ENCODE measurements around the gene TMEM53. TPM values are rescaled to one million over a fixed set of nuclear protein-coding genes. Genes with fewer than 3 reads are reported as not detected.
A peak's percentile ranks its signal among the peaks of the same experiment; 100 is the strongest.

The TMEM53 gene
- total RNA-seq, 2 donors from 2014 or later: 3.9 to 12.9 TPM

- H3K27ac ChIP-seq: peak overlapping the region; percentile 88 to 94
- no peaks in the 10 kb centered on the region for H3K27me3 ChIP-seq (replicated peaks; ENCODE audit: insufficient read depth)
- peaks cover 24 to 37% of the 10 kb centered on the region in 2 donors for H3K4me1 ChIP-seq (ENCODE audit: control insufficient read depth in 1 of 2, low read depth in 2 of 2)
- H3K9me3 ChIP-seq: no peaks in the 10 kb centered on the region
- H3K36me3 ChIP-seq: peaks cover 27% of the 10 kb centered on the region
- ATAC-seq (ENCODE audit: insufficient number of reproducible peaks, low FRiP score, low read depth) (no peak), DNase-seq (ENCODE audit: low spot score) (no peak)
- H3K4me3 ChIP-seq: peak overlapping the region; percentile 52
- TF ChIP-seq CTCF (IDR thresholded peaks at IDR 0.05): no peak
Observed at GRCh38 chr1:44646261-44647110, 27.8 kb downstream of the TMEM53 start.

GRCh38 chr1:44645476-44646244, 28.6 kb downstream of the TMEM53 start:
- Histone ChIP-seq H3K27ac (peak overlapping the region; percentile 88 to 94), H3K9me3 (no peaks in the 10 kb centered on the region), H3K36me3 (peaks cover 28% of the 10 kb centered on the region), H3K4me3 (peak overlapping the region; percentile 52), H3K27me3 (replicated peaks; ENCODE audit: insufficient read depth) (no peaks in the 10 kb centered on the region), H3K4me1 (ENCODE audit: control insufficient read depth in 1 of 2, low read depth in 2 of 2) (peaks cover 24 to 37% of the 10 kb centered on the region in 2 donors)
- ATAC-seq (ENCODE audit: insufficient number of reproducible peaks, low FRiP score, low read depth): peak; percentile 72
- no peak for TF ChIP-seq CTCF (IDR thresholded peaks at IDR 0.05)
- peak; percentile 38 for DNase-seq (ENCODE audit: low spot score)

- no peaks in the 10 kb centered on the region for H3K9me3 ChIP-seq
- ATAC-seq (ENCODE audit: insufficient number of reproducible peaks, low FRiP score, low read depth): no peak
- H3K36me3 ChIP-seq: peaks cover 24% of the 10 kb centered on the region
- TF ChIP-seq CTCF (IDR thresholded peaks at IDR 0.05): no peak
- peak overlapping the region; percentile 52 for H3K4me3 ChIP-seq
- no peaks in the 10 kb centered on the region for H3K27me3 ChIP-seq (replicated peaks; ENCODE audit: insufficient read depth)
- peaks cover 24 to 37% of the 10 kb centered on the region in 2 donors for H3K4me1 ChIP-seq (ENCODE audit: control insufficient read depth in 1 of 2, low read depth in 2 of 2)
- H3K27ac ChIP-seq: peak overlapping the region; percentile 88 to 94
- no peak for DNase-seq (ENCODE audit: low spot score)
Observed at GRCh38 chr1:44644806-44645205, 29.5 kb downstream of the TMEM53 start.

- H3K36me3 ChIP-seq: peaks cover 15% of the 10 kb centered on the region
Observed at GRCh38 chr1:44643721-44644334, 30.5 kb downstream of the TMEM53 start.

More at GRCh38 chr1:44643721-44644334, 30.5 kb downstream of the TMEM53 start:
- TF ChIP-seq CTCF (IDR thresholded peaks at IDR 0.05): no peak
- DNase-seq (ENCODE audit: low spot score): no peak
- peak overlapping the region; percentile 88 to 94 for H3K27ac ChIP-seq
- H3K4me1 ChIP-seq (ENCODE audit: control insufficient read depth in 1 of 2, low read depth in 2 of 2): peaks cover 24 to 37% of the 10 kb centered on the region in 2 donors
- no peaks in the 10 kb centered on the region for H3K9me3 ChIP-seq
- H3K4me3 ChIP-seq: no peak overlapping the region
- no peaks in the 10 kb centered on the region for H3K27me3 ChIP-seq (replicated peaks; ENCODE audit: insufficient read depth)
- ATAC-seq (ENCODE audit: insufficient number of reproducible peaks, low FRiP score, low read depth): no peak
